Measurements from ENCODE around the gene CRYBG3.

GRCh38 chr3:97810779-97811390 is 10.9 kb upstream of the CRYBG3 start:
- TF ChIP-seq CTCF (IDR thresholded peaks at IDR 0.05) (no peak), POLR2A (IDR thresholded peaks at IDR 0.05) (no peak)

All from esophagus squamous epithelium (tissue), 4 donors.